Breast epithelium (tissue), 4 donors: ENCODE results near the gene RPL13. TPM values are rescaled to one million over a fixed set of nuclear protein-coding genes. Genes with fewer than 3 reads are reported as not detected.

ENCODE experiments used
- DNase-seq, 2 donors: peaks; one replicate each; pipeline ENCODE4 v3.0.0-alpha.2; 2019; ENCODE audit warnings: low spot score in 2 of 2
- H3K27ac ChIP-seq, 2 donors: fragments of 200-600 bp; sonication (generic) in 1 of 2; one replicate each; pipeline ENCODE4 v1.5.1; 2016 to 2019; ENCODE audit warnings: mild to moderate bottlenecking in 1 of 2
- H3K27me3 ChIP-seq, 2 donors: fragments of 200-600 bp; sonication (generic) in 1 of 2; one replicate each; pipeline versions ENCODE4 v1.5.1 to v1.6.0; 2017 to 2019; ENCODE audit warnings: control low read depth in 1 of 2, mild to moderate bottlenecking in 1 of 2
- H3K36me3 ChIP-seq: fragments of 200-600 bp; one replicate; pipeline ENCODE4 v1.5.1; 2019
- H3K4me1 ChIP-seq, 2 donors: fragments of 200-600 bp; sonication (generic); one replicate each; pipeline ENCODE4 v1.5.1; 2016 to 2019; ENCODE audit warnings: control low read depth in 1 of 2
- H3K4me3 ChIP-seq, 3 donors: fragments of 200-600 bp; sonication (generic); 1 replicate in 2 of 3; 2 replicates in 1 of 3; pipeline ENCODE4 v1.5.1; 2016 to 2019; ENCODE audit warnings: mild to moderate bottlenecking in 3 of 3, moderate library complexity in 2 of 3
- H3K9me3 ChIP-seq, 2 donors: fragments of 200-600 bp; sonication (generic) in 1 of 2; one replicate each; pipeline ENCODE4 v1.5.1; 2016 to 2019; ENCODE audit warnings: control low read depth in 1 of 2
- POLR2A ChIP-seq: fragments of 450-650 bp; IDR thresholded peaks from one replicate; pipeline ENCODE4 v1.6.1; 2016; ENCODE audit warnings: antibody characterized with exemption, mild to moderate bottlenecking, moderate library complexity
- POLR2AphosphoS5 ChIP-seq, 3 donors: sonication (generic); formaldehyde crosslinking; IDR thresholded peaks; one replicate each; pipeline ENCODE4 v1.6.1; 2017; ENCODE audit warnings: antibody characterized with exemption in 3 of 3
- intact Hi-C: fragments of 100-400 bp; cut with DNase I; formaldehyde crosslinking; loops from one replicate; pipeline ENCODE4 v1.15.1; 2023; ENCODE audit warnings: low total_unique reads
- total RNA-seq, 3 donors: library from RNA; depleted of rRNA; stranded (reverse); fragments of >200 nt; gene quantifications; one replicate each; pipeline ENCODE4 v1.1.0, GENCODE V29; 2016
- TF ChIP-seq, protein P1 (sequence below), 3 donors: fragments of 450-650 bp; IDR thresholded peaks; one replicate each; pipeline ENCODE4 v1.5.1; 2016 to 2017; ENCODE audit warnings: antibody characterized with exemption in 3 of 3, mild to moderate bottlenecking in 3 of 3, moderate library complexity in 3 of 3

RPL13 gene
- total RNA-seq, 3 donors from 2014 or later = 5,075 to 6,295 (median 5,484) TPM

GRCh38 chr16:89588413-89589109 is 28.1 kb downstream of the RPL13 start:
- Histone ChIP-seq H3K36me3 (no peaks in the 10 kb centered on the region), H3K27me3 (no peaks in the 10 kb centered on the region), H3K4me3 (no peak overlapping the region), H3K27ac (no peak overlapping the region), H3K4me1 (no peaks in the 10 kb centered on the region), H3K9me3 (no peaks in the 10 kb centered on the region)
- intact Hi-C loops = no loop called here
- DNase-seq = no peak
- TF ChIP-seq, protein P1, sequence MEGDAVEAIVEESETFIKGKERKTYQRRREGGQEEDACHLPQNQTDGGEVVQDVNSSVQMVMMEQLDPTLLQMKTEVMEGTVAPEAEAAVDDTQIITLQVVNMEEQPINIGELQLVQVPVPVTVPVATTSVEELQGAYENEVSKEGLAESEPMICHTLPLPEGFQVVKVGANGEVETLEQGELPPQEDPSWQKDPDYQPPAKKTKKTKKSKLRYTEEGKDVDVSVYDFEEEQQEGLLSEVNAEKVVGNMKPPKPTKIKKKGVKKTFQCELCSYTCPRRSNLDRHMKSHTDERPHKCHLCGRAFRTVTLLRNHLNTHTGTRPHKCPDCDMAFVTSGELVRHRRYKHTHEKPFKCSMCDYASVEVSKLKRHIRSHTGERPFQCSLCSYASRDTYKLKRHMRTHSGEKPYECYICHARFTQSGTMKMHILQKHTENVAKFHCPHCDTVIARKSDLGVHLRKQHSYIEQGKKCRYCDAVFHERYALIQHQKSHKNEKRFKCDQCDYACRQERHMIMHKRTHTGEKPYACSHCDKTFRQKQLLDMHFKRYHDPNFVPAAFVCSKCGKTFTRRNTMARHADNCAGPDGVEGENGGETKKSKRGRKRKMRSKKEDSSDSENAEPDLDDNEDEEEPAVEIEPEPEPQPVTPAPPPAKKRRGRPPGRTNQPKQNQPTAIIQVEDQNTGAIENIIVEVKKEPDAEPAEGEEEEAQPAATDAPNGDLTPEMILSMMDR (IDR thresholded peaks at IDR 0.05) = no peak

- no peaks in the 10 kb centered on the region for H3K4me1 ChIP-seq
Measured at GRCh38 chr16:89589241-89589926, 28.9 kb downstream of the RPL13 start.

GRCh38 chr16:89593841-89594240 is 33.4 kb downstream of the RPL13 start:
- H3K4me1 ChIP-seq = no peaks in the 10 kb centered on the region
- H3K27me3 ChIP-seq = no peaks in the 10 kb centered on the region
- intact Hi-C loops = no loop called here
- no peak overlapping the region for H3K4me3 ChIP-seq
- H3K9me3 ChIP-seq = no peaks in the 10 kb centered on the region
- H3K27ac ChIP-seq = no peak overlapping the region
- TF ChIP-seq POLR2AphosphoS5 (IDR thresholded peaks at IDR 0.05) (no peak), POLR2A (no peak)
- TF ChIP-seq, protein P1 (IDR thresholded peaks at IDR 0.05) = no peak
- no peaks in the 10 kb centered on the region for H3K36me3 ChIP-seq
- no peak for DNase-seq

More at GRCh38 chr16:89589241-89589926, 28.9 kb downstream of the RPL13 start:
- H3K4me3 ChIP-seq = no peak overlapping the region
- H3K27ac ChIP-seq = no peak overlapping the region
- TF ChIP-seq POLR2A (no peak), POLR2AphosphoS5 (IDR thresholded peaks at IDR 0.05) (no peak)
- TF ChIP-seq, protein P1 (IDR thresholded peaks at IDR 0.05) = no peak
- intact Hi-C loops = no loop called here
- H3K9me3 ChIP-seq = no peaks in the 10 kb centered on the region
- H3K27me3 ChIP-seq = no peaks in the 10 kb centered on the region
- no peak for DNase-seq
- no peaks in the 10 kb centered on the region for H3K36me3 ChIP-seq

DNA sequence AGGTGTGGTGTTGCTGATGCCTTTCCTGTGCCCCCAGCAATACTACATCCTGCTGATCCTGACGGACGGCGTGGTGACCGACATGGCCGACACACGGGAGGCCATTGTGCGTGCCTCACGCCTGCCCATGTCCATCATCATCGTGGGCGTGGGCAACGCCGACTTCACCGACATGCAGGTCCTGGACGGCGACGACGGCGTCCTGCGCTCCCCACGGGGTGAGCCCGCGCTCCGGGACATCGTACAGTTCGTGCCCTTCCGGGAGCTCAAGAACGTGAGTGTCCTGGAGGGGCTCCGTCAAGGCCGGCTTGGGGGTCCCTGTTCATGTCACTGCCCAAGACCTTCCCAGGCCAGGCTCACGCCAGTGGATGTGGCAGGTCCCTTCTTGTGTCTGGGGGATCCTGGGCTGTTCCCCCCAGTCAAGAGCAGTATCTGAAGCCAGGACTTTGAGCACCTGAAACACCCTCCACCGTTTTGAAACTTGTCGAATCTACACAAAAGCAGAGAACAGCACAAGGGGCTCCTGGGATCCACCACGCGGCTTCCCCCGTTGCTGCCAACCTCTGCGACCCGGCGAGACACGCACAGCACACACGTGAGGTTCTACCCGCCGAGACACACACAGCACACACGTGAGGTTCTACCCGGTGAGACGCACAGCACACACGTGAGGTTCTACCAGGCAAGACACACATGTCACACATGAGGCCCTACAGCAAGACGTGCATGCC is 35.0 kb downstream of the RPL13 start:
- TF ChIP-seq POLR2A (no peak), POLR2AphosphoS5 (IDR thresholded peaks at IDR 0.05) (no peak)
- TF ChIP-seq, protein P1 (IDR thresholded peaks at IDR 0.05) = no peak
- H3K9me3 ChIP-seq = no peaks in the 10 kb centered on the region
- no peak overlapping the region for H3K4me3 ChIP-seq
- H3K4me1 ChIP-seq = no peaks in the 10 kb centered on the region
- H3K27ac ChIP-seq = no peak overlapping the region
- intact Hi-C loops = no loop called here
- DNase-seq = no peak
- no peaks in the 10 kb centered on the region for H3K27me3 ChIP-seq
- no peaks in the 10 kb centered on the region for H3K36me3 ChIP-seq
